Measurements from ENCODE around the gene RUVBL1. TPM values are rescaled to one million over a fixed set of nuclear protein-coding genes. Genes with fewer than 3 reads are reported as not detected.

Gene RUVBL1
- total RNA-seq, 6 donors from 2014 or later, result 16.0 to 26.9 (median 21.8) TPM

- Histone ChIP-seq H3K9me3 (no peaks in the 10 kb centered on the region), H3K27me3 (no peaks in the 10 kb centered on the region), H3K36me3 (peaks cover 11 to 33% (median 28%) of the 10 kb centered on the region in 4 donors), H3K4me1 (peaks cover 37 to 54% (median 40%) of the 10 kb centered on the region in 4 donors), H3K4me3 (peak overlapping the region in 3 of 4 donors; percentile 51 to 61 (median 57)), H3K27ac (peak overlapping the region; percentile 50 to 79 (median 57))
- WGBS, 2 donors, result 16 to 23% methylated on average over 7 of the region's 7 CpGs
- TF ChIP-seq CTCF (IDR thresholded peaks at IDR 0.05) (no peak), POLR2AphosphoS5 (IDR thresholded peaks at IDR 0.05) (no peak)
- ATAC-seq (ENCODE audit: low FRiP score in 2 of 2), result no peak
- peak in 1 of 2 donors; percentile 66 for DNase-seq
Measured at GRCh38 chr3:128074851-128075521, 48.6 kb downstream of the RUVBL1 start.

GRCh38 chr3:128073807-128074206 is 49.8 kb downstream of the RUVBL1 start:
- 66 to 68% methylated on average over 2 of the region's 2 CpGs for WGBS, 2 donors
- no peak for ATAC-seq (ENCODE audit: low FRiP score in 2 of 2)
- Histone ChIP-seq H3K27me3 (no peaks in the 10 kb centered on the region), H3K36me3 (peaks cover 18 to 45% (median 40%) of the 10 kb centered on the region in 4 donors), H3K4me1 (peaks cover 33 to 54% (median 39%) of the 10 kb centered on the region in 4 donors), H3K9me3 (no peaks in the 10 kb centered on the region), H3K27ac (peak overlapping the region; percentile 32 to 86 (median 61)), H3K4me3 (no peak overlapping the region)
- TF ChIP-seq CTCF (IDR thresholded peaks at IDR 0.05), result no peak
- no peak for DNase-seq

GRCh38 chr3:128073185-128073725 is 50.4 kb downstream of the RUVBL1 start:
- 89 to 96% methylated on average over 4 to 6 of the region's 6 CpGs for WGBS, 2 donors
- peaks cover 33 to 54% (median 39%) of the 10 kb centered on the region in 4 donors for H3K4me1 ChIP-seq
- H3K27me3 ChIP-seq, result no peaks in the 10 kb centered on the region
- no peaks in the 10 kb centered on the region for H3K9me3 ChIP-seq
- H3K36me3 ChIP-seq, result peaks cover 24 to 50% (median 45%) of the 10 kb centered on the region in 4 donors
- DNase-seq (no peak), ATAC-seq (ENCODE audit: low FRiP score in 2 of 2) (no peak)
- peak overlapping the region; percentile 32 to 86 (median 61) for H3K27ac ChIP-seq
- H3K4me3 ChIP-seq, result no peak overlapping the region
- no peak for TF ChIP-seq EP300 (IDR thresholded peaks at IDR 0.05)
- TF ChIP-seq CTCF (IDR thresholded peaks at IDR 0.05), result no peak
- TF ChIP-seq POLR2AphosphoS5 (IDR thresholded peaks at IDR 0.05), result no peak
- TF ChIP-seq POLR2A (IDR thresholded peaks at IDR 0.05), result no peak

- Histone ChIP-seq H3K4me1 (peaks cover 33 to 49% (median 39%) of the 10 kb centered on the region in 4 donors), H3K27me3 (no peaks in the 10 kb centered on the region), H3K9me3 (no peaks in the 10 kb centered on the region), H3K4me3 (no peak overlapping the region), H3K36me3 (peaks cover 30 to 57% (median 51%) of the 10 kb centered on the region in 4 donors), H3K27ac (peak overlapping the region; percentile 32 to 86 (median 61))
- TF ChIP-seq POLR2A (IDR thresholded peaks at IDR 0.05) (no peak), EP300 (IDR thresholded peaks at IDR 0.05) (no peak), CTCF (IDR thresholded peaks at IDR 0.05) (no peak), POLR2AphosphoS5 (IDR thresholded peaks at IDR 0.05) (no peak)
- no peak for ATAC-seq (ENCODE audit: low FRiP score in 2 of 2)
- no peak for DNase-seq
- 68 to 93% methylated on average over 3 to 12 of the region's 13 CpGs for WGBS, 2 donors
Measured at GRCh38 chr3:128072454-128073184, 51.0 kb downstream of the RUVBL1 start.
